ENCODE data around the gene SGCA.

GRCh38 chr17:50168319-50168718 is 2.5 kb downstream of the SGCA start:
- no peak for TF ChIP-seq CTCF (IDR thresholded peaks at IDR 0.05; ENCODE audit: low read length)
- TF ChIP-seq EZH2 (optimal IDR thresholded peaks at IDR 0.05; ENCODE audit: low read depth, low read length) = no peak

Data from MM.1S (cell line).